Cardiac septum (tissue), 1 donor: ENCODE results near the gene KRT86. TPM values are rescaled to one million over a fixed set of nuclear protein-coding genes. Genes with fewer than 3 reads are reported as not detected.

Experiments
- DNase-seq: peaks from one replicate; pipeline ENCODE4 v3.0.0-alpha.2; 2020; ENCODE audit warnings: low spot score
- intact Hi-C: fragments of 100-400 bp; cut with DNase I; formaldehyde crosslinking; loops from one replicate; pipeline ENCODE4 v1.14.0; 2022
- long read RNA-seq: library from polyadenylated mRNA; unstranded; transcript quantifications from one replicate; pipeline ENCODE4 v2.0.0, GENCODE V29; 2021
- total RNA-seq: library from RNA; stranded (reverse); fragmentation: NEBNext Ultra II Directional; extraction: Animal tissue kit (Norgen Biotek cat#: 25700); gene quantifications from one replicate; pipeline ENCODE4 v1.2.1, GENCODE V29; 2021
- donor health status: DM: no; HTN: no; CAD: no.

Gene KRT86
- not detected for total RNA-seq
- long read RNA-seq: 0 reads

DNA sequence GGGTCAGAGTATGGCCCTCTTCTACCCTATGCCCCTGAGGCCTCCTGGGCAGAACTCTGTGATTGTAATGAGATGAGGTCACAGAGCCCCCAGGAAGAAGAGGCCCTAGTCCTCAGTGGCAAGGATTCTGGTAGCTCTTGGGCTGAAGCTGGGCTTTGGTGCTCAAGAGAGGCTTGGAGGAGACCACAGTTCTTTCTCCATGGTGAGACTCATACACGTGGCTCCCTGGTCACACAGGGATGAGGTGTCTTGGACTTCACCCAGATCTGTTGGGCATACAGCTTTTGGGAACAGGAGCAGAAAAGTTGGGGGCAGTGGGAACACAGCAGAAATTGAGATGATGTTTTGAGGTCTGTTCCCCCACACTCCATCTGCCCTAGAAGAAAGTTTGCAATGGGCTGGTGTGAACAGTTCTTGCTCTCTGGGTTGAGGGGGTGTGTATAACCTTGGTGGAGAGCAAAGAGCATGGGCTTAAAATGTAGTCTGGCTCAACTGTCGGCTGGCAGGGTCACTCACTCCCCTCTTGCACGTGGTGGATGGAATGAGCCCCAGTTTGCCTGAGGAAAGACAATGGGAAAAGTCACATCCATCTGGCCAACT is at the start of gene KRT86:
KRT86 (plus strand) TSS at position 125 of the 600 bp plus-strand sequence. CDS start 27,272 bp downstream, outside the sequence.
- DNase-seq: peak; percentile 47
- intact Hi-C loops: loop anchor here (5.0 kb wide), 1 partner anchor 57 kb away; no protein-coding TSS in a partner anchor

- intact Hi-C loops: no loop called here
- peak; percentile 27 for DNase-seq
Observed at GRCh38 chr12:52225752-52226151, 48.7 kb upstream of the KRT86 start.

DNA sequence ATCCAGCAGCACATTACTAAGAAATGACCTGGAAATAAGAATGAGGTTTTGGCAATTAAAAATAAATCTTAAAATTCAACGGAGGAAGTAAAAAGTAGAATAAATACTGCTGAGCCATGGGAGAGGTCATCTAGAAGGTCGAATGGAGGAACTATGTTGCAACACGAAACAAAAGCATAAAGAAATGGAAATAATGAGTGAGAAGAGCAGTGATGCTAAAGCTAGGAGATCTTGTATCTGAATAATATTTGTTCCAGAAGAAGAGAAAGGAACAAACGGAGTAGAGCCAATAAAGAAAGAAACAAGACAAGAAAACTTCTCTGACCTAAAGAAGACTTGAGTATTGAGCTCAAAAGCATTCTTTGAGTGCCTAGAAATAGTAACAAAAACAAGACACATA is 48.0 kb upstream of the KRT86 start:
- intact Hi-C loops: no loop called here
- no peak for DNase-seq

DNA sequence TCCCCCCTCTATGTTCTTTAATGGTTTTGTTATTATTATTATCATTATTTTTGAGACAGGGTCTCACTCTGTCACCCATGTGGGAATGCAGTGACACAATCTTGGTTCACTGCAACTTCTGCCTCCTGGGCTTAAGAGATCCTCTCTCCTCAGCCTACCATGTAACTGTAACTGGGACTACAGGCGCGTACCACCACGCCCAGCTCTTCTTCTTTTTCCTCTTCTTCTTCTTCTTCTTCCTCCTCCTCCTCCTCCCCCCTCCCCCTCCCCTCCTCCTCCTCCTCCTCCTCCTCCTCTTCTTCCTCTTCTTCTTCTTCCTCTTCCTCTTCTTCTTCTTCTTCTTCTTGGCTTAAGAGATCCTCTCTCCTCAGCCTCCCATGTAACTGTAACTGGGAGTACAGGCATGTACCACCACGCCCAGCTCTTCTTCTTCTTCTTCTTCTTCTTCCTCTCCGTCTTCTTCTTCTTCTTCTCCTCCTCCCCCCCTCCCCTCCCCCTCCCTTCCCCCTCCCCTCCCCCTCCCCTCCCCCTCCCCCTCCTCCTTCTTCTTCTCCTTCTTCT is 46.8 kb upstream of the KRT86 start:
- no peak for DNase-seq
- intact Hi-C loops: no loop called here

DNA sequence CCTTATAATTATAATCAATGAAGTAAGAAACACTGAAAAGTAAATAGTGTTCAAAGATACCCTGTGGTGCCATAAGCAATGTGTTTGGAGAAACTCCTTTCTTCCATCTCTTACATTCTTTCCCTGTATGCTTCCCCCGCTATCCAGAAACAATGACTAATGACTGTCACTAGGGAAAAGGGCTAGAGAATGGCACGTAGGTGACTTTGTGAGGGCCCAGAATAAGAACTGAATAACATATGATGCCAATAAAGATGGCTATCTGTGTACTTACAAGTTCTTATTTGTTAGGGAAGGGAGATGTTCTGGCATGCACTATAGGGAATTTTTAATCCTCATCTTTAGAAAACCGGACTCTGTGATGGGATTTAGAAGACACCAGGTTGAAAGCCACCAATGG is 46.1 kb upstream of the KRT86 start:
- intact Hi-C loops: no loop called here
- no peak for DNase-seq

DNA sequence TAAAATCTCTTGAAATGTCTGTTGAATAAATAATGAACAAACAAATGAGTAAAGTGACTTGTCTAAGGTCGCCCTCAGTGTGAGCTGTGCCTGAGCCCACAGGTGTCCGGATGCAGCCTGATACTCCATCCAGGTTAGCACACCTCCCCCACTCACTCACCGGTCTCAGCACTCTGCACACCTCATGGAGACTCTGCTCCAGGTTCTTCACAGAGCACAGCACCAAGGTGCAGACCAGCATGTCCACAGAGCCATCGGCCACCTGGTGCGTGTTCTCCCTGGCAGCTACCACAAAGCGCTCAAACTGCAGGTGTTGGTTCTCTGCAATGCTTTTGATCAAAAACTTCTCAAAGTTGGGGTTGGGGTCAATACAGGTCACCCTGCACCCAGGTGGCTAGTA is 45.5 kb upstream of the KRT86 start:
- intact Hi-C loops: no loop called here
- DNase-seq: peak; percentile 46

GRCh38 chr12:52229836-52230343 is 44.6 kb upstream of the KRT86 start:
- intact Hi-C loops: no loop called here
- peak; percentile 38 for DNase-seq

GRCh38 chr12:52230364-52231281 is 43.8 kb upstream of the KRT86 start:
- intact Hi-C loops: no loop called here
- DNase-seq: peak; percentile 71

- intact Hi-C loops: no loop called here
- peak; percentile 66 for DNase-seq
Observed at GRCh38 chr12:52231305-52232202, 42.9 kb upstream of the KRT86 start.

GRCh38 chr12:52232203-52232673 is 42.2 kb upstream of the KRT86 start:
- intact Hi-C loops: no loop called here
- peak; percentile 54 for DNase-seq

- intact Hi-C loops: no loop called here
- peak; percentile 65 for DNase-seq
Observed at GRCh38 chr12:52232674-52233461, 41.6 kb upstream of the KRT86 start, which contains the start of gene KRT7. TSS of gene KRT7 (plus strand) at chr12:52233243. CDS start at chr12:52233297, 54 bp downstream.

GRCh38 chr12:52233462-52234207 is 40.8 kb upstream of the KRT86 start:
- intact Hi-C loops: no loop called here
- peak; percentile 59 for DNase-seq

GRCh38 chr12:52234223-52234810 is 40.1 kb upstream of the KRT86 start:
- DNase-seq: peak; percentile 66
- intact Hi-C loops: no loop called here

DNA sequence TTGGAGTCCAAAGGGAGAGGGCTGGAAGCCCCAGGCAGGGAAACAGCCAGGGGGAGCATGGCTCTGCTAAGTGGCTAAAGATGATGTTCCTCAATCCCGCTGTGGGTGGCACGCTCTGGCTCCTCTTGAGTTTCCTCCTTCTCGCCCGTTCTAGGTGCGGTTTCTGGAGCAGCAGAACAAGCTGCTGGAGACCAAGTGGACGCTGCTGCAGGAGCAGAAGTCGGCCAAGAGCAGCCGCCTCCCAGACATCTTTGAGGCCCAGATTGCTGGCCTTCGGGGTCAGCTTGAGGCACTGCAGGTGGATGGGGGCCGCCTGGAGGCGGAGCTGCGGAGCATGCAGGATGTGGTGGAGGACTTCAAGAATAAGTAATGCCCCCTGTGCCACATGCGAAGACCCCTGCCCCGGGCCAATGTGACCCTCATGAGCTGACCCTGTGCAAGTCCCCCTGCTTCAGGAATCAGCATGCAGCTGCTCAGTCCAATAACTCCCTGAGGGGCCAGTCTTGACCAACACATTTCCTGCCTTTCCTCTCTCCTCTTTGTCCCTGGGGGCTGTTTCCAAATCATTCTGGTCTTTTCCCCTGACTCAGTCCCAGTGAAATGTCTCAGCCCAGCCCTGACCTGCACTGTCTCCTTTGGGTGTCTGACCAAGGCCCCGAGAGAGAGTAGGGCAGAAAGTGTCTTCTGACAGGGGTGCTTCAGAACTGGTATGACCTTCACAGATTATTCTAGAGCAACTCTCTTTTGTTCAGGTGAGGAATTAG is 39.3 kb upstream of the KRT86 start:
- peak; percentile 70 for DNase-seq
- intact Hi-C loops: no loop called here

GRCh38 chr12:52235822-52236361 is 38.6 kb upstream of the KRT86 start:
- peak; percentile 63 for DNase-seq
- intact Hi-C loops: no loop called here

GRCh38 chr12:52236386-52237050 is 37.9 kb upstream of the KRT86 start:
- peak; percentile 47 for DNase-seq
- intact Hi-C loops: no loop called here
